ENCODE results near the gene FLNB.

The FLNB gene

DNA sequence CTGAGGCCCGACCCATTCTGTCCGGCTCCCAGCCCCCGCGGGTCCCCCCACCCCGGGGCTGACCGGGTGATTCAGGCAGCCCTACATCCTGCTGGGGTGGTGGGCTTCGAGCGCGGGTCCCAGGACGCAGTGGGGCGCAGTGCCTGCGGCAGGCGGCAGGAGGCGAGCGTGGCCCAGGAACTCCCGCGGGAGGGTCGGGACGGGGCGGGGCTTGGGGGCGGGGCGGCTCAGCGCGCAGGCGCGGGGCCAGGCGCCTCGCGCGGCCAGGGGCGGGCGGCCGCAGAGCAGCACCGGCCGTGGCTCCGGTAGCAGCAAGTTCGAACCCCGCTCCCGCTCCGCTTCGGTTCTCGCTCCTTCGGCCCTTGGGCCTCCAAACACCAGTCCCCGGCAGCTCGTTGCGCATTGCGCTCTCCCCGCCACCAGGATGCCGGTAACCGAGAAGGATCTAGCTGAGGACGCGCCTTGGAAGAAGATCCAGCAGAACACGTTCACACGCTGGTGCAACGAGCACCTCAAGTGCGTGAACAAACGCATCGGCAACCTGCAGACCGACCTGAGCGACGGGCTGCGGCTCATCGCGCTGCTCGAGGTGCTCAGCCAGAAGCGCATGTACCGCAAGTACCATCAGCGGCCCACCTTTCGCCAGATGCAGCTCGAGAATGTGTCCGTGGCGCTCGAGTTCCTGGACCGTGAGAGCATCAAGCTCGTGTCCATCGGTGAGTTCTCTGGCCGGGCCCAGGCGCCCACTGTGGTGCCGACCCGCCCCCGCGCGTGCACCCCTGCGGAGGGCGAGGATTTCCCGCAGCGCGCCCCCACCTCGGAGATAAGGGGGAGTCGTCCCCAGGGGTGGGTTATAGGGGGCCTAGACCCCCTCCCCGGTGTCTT lies at the start of gene FLNB:
Gene FLNB, plus strand, starts transcription at position 282 of the 885 bp plus-strand sequence. Its CDS starts 143 bp downstream, at position 425.
- no peak for DNase-seq (ENCODE audit: low read depth, low spot score)

DNA sequence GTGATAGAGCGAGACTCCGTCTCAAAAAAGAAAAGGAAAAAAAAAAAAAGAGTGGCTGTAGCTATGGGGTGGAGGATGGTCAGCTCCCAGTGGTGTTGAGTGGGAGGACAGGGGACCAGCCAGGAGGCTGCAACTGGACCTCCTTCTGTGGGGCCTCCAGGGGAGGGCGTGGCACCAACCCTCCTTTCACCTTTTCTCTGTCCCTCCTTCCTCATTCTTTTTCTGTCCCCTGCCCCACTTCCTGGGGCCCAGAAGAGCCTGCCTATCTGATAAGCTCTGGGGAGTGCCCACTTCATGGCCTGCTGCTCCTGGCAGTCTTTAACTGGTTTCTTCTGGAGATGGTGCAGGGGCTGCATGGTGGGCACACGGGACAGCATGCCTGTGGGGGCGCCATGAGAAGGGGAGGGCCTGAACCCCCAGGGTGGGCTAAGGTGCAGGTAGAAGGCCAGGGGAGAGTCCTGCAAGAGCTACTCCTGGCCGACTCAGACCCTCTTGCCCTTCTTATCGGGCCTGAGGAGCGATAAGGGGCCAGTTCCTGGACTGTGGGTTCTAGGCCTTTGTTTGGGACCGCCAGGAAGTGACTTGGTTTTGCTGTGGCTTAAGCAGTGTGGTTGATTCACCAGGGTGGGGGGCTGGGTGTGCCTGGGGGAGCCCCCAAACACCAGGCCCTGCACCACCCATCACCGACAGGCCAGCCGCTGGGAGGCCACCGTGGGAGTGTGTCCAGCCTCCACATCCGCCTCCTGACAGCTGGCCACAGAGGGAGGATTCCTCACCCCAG lies 49.4 kb upstream of the FLNB start:
- no peak for DNase-seq (ENCODE audit: low read depth, low spot score)

DNA sequence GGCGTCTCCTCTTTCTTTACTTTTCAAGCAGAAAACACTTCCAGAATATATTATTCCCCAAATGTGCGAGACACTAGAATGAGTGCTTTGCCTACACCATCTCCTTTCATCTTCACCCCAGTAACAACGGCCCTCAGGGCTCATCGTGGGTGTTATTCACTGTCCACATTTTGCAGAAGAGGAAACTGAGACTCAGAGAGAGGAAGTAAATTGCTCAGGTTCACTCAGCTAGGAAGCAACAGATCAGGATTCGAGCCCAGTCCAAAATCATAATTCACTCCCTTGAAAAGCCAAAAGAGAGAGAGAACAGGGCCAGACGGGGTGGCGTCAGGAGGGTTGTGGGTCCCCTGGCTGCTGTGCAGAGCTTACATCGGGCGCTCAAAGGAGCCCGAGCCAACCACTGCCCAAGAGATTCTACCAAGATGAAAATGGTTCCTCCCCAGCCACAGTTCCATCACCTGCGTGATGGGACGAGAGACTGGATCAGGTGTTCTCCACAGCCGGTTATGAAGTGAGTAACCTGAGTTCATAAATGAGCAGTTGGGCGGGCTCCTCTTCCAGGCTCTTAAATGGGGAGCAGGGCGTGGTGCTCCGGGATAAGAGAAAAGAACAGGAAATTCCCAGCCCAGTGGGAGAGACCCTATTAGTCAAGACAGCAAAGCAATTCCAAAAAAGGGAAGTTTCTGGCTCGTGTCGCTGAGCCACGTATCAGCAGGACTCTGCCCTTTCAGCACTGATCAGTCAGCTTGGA lies 48.6 kb upstream of the FLNB start:
- DNase-seq (ENCODE audit: low read depth, low spot score) = peak; percentile 68

GRCh38 chr3:57960174-57960505 lies 48.1 kb upstream of the FLNB start:
- DNase-seq (ENCODE audit: low read depth, low spot score) = no peak

DNA sequence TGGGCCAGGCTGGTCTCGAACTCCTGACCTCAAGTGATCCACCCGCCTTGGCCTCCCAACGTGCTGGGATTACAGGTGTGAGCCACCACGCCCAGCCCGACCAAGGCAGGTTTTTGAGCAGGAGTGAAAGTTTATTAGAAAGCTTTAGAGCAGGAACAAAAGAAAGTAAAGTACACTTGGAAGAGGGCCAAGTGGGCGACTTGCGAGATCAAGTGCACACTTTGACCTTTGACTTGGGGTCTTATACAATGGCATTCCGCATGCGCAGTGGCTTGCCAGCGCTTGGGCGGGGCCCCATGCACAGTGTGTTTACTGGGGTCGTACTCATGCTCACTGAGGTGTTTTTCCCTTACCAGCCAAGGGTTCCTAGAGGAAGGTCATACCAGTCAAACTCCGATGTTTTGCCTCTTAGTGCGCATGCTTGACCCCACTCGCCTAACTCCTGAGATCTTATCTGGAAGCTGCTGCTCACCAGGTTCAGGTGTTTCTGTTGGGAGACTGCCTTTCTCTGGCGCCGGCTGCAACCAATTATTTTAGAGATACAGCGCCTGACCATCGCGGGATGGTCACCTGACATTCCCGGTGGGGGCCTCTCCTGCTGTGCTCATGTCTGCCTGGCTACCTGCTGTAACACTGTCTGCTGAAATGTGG lies 46.9 kb upstream of the FLNB start:
- no peak for DNase-seq (ENCODE audit: low read depth, low spot score)

DNA sequence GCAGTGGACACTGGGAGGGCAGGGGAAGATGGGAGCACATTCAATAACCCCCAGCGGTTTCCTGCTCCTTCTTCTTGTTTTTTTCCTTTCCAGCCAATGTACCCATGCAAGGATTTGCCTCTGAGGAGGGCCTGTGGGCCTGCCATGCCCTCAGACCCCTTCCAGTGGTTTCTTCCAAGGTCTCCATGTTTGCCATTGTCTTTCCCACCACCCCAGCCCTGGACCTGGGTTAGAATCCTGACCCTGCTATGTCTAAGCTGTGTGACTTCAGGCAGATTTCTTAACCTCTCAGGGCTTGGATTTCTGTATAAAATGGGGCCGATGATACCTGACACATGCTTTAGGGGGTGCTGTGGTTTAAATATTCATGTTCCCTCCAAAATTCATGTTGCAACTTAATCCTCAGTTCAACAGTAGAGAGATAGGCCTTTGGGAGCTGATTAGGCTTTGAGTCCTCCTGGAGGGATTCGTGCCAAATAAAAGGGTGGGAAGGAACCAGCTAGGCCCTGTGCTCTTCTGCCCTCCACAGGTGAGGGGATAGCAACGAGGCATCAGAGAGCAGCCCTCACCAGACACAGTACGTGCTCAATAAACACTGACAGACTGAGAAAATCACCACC lies 46.3 kb upstream of the FLNB start:
- peak; percentile 50 for DNase-seq (ENCODE audit: low read depth, low spot score)

GRCh38 chr3:57962448-57962834 lies 45.8 kb upstream of the FLNB start:
- no peak for DNase-seq (ENCODE audit: low read depth, low spot score)

GRCh38 chr3:57963811-57964346 lies 44.3 kb upstream of the FLNB start:
- DNase-seq (ENCODE audit: low read depth, low spot score) = no peak

- no peak for DNase-seq (ENCODE audit: low read depth, low spot score)
Measured at GRCh38 chr3:57966829-57967228, 41.4 kb upstream of the FLNB start.

DNA sequence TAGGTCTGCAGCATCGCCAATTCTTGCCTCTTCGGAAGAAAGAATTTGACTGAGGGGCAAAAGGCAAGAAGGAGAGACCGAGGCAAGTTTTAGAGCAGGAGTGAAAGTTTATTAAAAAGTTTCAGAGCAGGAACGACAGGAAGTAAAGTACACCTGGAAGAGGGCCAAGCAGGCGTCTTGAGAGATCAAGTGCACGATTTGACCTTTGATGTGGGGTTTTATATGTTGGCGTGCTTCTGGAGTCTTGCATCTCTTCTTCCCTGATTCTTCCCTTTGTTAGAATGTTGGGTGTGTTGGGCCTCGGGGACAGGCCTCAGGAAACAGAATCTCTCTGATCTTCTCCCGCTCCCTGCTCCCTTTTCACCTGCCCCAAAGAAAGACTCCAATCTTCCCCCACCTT lies 40.6 kb upstream of the FLNB start:
- DNase-seq (ENCODE audit: low read depth, low spot score) = no peak

GRCh38 chr3:57968501-57968900 lies 39.7 kb upstream of the FLNB start:
- no peak for DNase-seq (ENCODE audit: low read depth, low spot score)

DNA sequence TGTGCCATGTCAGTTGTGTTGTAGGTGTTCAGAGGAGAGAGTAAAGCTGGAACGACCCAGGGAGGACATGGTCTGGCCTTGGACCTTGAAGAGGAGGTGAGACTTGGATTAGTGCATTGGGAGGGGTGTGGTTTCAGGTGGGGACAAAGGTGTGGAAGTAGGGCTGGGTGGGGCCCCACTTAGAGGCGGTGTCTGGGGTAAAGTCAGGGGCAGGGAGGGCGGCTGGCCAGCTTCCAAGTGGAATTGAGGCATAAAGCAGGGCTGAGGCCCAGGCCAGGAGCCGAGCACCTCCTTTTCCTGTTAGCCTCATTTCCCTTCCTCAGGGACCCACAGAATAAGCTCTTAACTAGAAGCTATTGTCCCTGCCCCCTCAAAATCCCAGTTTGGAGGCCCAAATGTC lies 36.2 kb upstream of the FLNB start:
- no peak for DNase-seq (ENCODE audit: low read depth, low spot score)

DNA sequence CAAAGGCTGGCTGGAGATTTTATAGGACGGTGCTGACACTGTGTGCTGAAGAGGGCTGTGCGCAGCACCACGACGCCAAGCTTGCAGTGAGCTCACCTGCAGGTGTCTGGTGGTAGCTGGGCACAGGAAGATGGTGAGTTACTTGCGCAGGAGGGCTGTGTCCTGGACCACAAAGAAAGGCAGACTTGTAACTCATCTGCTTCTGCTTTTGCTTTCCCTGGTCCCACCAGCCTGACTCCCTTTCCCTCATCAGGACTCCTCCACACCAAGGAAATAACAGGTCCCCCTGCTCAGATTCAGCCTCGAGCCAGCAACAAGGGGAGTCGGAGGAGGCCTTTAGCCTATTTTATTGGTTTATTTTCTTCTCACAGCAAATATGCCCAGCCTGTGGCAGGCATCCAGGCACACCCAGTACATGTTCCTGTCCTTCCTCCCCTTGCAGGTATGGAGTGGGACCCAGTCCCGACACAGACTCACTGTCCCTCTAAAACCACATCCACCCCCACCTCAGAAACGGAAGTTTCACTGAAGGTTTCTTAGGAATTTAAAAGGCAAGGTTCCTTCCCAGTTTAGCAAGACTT lies 35.6 kb upstream of the FLNB start:
- no peak for DNase-seq (ENCODE audit: low read depth, low spot score)

- DNase-seq (ENCODE audit: low read depth, low spot score) = no peak
Measured at GRCh38 chr3:57973715-57974477, 34.3 kb upstream of the FLNB start.

DNA sequence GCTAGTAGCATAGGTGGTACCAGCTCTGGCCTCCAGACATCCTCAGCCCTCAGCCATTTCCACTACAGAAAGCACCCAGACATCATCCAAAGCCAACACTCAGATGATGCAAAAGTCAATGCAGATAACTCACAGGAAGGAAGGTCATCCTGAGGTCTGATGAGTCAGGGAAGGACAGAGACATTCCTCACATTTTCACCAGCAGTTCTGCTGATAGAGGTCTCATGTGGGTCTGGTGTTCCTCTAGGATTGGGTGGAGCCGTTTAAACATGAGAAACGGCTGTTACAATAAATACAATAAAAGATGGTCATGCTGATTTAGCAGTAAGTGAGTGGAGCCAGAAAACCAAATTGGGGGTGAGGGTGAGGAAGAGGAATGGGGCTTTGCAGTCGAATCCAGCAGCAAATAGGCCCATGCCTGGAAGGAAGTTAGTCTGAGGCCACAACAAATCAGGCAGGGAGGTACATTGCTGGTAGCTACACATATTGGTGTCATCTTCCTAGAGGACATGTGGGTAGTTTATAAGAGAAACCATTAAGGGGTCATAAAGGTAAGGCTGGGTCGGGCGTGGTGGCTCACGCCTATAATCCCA lies 33.3 kb upstream of the FLNB start:
- no peak for DNase-seq (ENCODE audit: low read depth, low spot score)

DNA sequence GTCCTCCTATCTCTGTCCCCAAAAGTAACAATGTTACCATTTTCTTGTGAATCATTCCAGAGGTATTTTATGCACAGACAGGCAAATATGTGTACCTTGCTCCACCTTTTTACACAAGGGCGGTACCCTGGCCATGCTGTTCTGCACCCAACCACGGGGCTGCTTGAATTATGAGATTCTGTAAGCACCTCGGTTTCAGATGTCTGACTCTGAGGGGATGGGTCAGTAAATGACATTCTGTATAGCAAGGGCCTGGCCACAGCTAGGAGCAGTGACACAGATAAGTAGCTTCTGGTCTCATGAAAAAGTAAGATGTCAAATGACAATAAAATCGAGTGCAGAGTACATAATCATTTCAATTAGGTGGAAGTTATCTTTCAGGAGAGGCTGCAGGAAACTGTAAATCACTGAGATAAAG lies 30.4 kb upstream of the FLNB start:
- no peak for DNase-seq (ENCODE audit: low read depth, low spot score)

GRCh38 chr3:57978316-57978715 lies 29.9 kb upstream of the FLNB start:
- no peak for DNase-seq (ENCODE audit: low read depth, low spot score)

GRCh38 chr3:57980416-57980815 lies 27.8 kb upstream of the FLNB start:
- DNase-seq (ENCODE audit: low read depth, low spot score) = no peak

GRCh38 chr3:57981483-57982087 lies 26.6 kb upstream of the FLNB start:
- no peak for DNase-seq (ENCODE audit: low read depth, low spot score)

Data from iPS DF 19.7 (cell line).